HG03108 (cell line): ENCODE measurements around the gene FETUB.
"Not testable (repeated sequence)": the region's sequence is repeated elsewhere in the genome, so short reads cannot be mapped to it uniquely, and the experiment has no call there.

Source experiments
- ATAC-seq: cut with Tn5 transposase; IDR thresholded peaks from one replicate; pipeline ENCODE4 v1.9.1; 2021; ENCODE audit warnings: moderate library complexity; ENCODE audit not compliant: unreplicated experiment

FETUB gene

GRCh38 chr3:186670155-186670554 is 30.0 kb downstream of the FETUB start:
- ATAC-seq = no peak

GRCh38 chr3:186671051-186671450 is 30.9 kb downstream of the FETUB start:
- ATAC-seq = no peak

- no peak for ATAC-seq
These were observed 38.4 kb downstream of the FETUB start for GRCh38 chr3:186678604-186679003.

- ATAC-seq = no peak
These were observed 39.0 kb downstream of the FETUB start for GRCh38 chr3:186679151-186679550.

- no peak for ATAC-seq
These were observed 40.7 kb downstream of the FETUB start for GRCh38 chr3:186680869-186681268.

- ATAC-seq = no peak
These were observed 42.6 kb downstream of the FETUB start for GRCh38 chr3:186682812-186683211.

- ATAC-seq = no peak
These were observed 43.8 kb downstream of the FETUB start for GRCh38 chr3:186683979-186684378.

- not testable (repeated sequence) for ATAC-seq
These were observed 46.3 kb downstream of the FETUB start for GRCh38 chr3:186686475-186686874.

GRCh38 chr3:186687120-186687651 is 47.0 kb downstream of the FETUB start:
- ATAC-seq = no peak

- not testable (repeated sequence) for ATAC-seq
These were observed 50.1 kb downstream of the FETUB start for GRCh38 chr3:186690304-186690703.

- ATAC-seq = no peak
These were observed 51.5 kb downstream of the FETUB start for GRCh38 chr3:186691676-186692075.

GRCh38 chr3:186693843-186694242 is 53.6 kb downstream of the FETUB start:
- ATAC-seq = no peak

- ATAC-seq = no peak
These were observed 54.3 kb downstream of the FETUB start for GRCh38 chr3:186694288-186695032.

GRCh38 chr3:186696522-186696921 is 56.3 kb downstream of the FETUB start:
- ATAC-seq = no peak

GRCh38 chr3:186697510-186697909 is 57.3 kb downstream of the FETUB start:
- no peak for ATAC-seq

GRCh38 chr3:186700267-186700666 is 60.1 kb downstream of the FETUB start:
- no peak for ATAC-seq

GRCh38 chr3:186702451-186702850 is 62.3 kb downstream of the FETUB start:
- not testable (repeated sequence) for ATAC-seq
